NCI-H2171 treated with DMSO at 0.1 percent for 48 hours (cell line): ENCODE measurements around the gene PPP1R13B.
A peak's percentile ranks its signal among the peaks of the same experiment; 100 is the strongest.

Experiments used
- DNase-seq: peaks from one replicate; lab custom pipeline; 2025; lab: John Stamatoyannopoulos, UW

PPP1R13B gene

DNA sequence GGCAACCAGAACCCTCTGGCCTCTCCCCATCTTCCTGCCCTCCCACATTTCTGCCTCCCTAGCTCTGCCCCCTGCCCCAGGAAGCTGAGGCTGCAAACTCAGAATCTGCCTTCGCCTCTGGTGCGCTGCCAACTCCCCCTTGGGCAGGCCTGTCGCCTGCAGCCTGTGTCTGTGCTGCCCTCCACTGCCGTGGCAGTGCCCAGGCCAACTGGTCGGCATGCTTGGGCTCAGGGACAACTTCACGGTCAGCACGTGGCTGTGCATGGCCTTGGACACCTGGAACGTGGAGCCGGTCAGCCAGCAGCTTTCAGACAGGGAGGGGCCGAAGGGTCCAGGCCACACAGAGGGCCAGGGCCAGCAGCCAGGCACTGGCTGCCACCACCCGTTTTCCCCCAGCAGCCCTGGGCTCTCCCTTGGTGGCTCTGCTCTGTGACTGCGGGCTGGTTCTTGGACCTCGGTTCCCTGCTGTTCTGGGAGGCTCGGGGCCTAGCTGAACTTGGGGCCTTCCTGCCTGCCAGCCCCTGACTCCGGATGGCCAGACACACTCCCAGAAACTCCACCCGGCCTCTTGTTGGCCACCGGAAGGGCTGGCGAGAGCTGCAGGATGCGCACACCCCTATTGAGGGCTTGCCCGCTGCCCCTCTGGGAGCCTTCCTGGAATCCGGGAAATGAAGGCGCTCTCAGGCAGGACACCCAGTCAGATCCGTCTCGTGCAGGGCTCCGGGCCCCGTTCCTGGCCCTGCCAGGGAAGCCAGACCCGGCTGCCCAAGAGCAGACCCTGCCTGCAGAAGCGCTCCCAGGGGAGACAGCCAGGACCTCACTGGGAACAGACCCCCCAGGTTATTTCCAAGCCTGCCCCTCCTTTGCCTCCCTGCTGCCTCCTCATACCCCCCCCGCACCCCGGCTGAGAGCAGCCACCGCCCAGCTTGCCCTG lies 34.2 kb upstream of the PPP1R13B start:
- no peak for DNase-seq

DNA sequence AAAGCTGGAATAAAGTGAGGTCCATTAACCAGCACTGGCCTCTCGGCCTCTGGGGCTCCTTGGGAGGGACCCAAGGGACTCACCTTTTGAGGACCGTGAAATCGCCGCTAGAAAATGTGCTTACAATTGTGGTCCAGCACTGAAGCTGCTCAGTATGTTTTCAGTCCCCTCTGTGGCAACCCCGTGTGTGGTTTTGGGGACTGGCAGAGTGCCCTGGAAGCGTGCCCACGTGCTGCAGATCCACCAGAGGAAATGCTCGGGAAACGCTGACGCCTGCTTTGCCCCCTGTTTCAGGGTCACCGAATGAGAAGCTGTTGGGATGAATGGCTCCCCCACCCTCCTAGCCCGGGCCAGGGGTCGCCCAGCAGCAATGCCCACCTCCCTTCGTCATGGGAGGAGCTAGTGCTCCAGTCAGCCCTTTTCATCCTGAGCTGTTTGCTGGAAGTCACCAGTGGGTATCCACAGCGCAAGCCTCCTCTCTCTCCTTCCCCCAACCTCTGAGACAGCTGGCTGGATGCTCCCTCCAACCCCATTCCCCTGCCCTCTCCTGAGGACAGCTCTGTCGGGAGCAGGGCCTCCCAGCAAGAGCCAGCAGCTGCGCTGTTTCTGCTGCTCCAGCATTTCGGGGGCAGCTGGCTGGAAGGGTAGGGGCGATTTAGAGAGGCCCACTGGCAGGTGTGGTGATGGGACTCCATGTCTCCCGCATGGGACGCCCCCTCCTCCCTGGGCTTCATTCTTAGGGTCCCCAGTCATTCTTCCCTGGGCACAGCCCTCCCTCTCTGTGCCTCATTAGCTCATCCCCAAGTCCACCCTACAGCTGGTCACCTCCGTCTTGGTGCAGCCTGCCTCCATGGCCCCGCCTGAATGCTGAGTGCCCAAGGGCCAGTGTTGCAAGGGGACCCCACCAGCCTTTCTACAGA lies 33.2 kb upstream of the PPP1R13B start:
- peak; percentile 27 for DNase-seq

DNA sequence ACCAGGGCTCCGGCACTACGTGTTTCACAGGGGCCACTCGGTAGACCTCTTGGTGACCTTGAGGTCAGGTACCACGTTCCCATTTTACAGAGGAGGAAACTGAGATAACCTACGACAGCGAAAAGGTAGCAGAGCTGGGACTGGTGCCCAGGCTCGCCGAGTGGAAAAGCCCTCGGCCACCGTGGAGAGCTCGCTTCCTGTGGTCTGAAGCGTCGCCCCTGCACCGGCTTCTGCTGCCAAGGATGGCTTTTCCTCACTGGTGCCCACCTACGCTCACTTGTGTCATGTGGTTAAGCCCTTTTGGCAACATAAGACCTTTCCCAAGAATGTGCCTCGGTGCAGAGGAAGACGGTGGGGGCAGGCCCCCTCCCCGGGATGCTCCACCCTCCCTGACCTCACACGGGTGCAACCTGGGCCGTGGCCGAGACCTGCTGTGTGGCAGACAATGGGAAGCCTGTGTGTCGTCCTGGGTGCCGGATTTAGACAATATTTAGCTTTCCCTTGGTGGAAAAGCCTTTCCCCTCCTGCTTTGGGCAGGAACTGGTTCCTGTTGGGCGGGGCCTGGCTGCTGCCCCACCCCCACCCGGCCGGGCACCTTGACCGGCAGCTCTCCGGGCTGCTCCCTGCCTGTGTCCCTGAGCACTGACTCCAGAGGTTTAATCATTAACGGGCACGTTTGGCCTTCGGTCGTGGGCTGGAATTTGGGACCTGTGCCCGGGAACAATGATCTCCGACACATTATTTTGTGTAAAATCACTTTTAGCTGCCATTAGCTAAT lies 32.4 kb upstream of the PPP1R13B start:
- DNase-seq = no peak

DNA sequence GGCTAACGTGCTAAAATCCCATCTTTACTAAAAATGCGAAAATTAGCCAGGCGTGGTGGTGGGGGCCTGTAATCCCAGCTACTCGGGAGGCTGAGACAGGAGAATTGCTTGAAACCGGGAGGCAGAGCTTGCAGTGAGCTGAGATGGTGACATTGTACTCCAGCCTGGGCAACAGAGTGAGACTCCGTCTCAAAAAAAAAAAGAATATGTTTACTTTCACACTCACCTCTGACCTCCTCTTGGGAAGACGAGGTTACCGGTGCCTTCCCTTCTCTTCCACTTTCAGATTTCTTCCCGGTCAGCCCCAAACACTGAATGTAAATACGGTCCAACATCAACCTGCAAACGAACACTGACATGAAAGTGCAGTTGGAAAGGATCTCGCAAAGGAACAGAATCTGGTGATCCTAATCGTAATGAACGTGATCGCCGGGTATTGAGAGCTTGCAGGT lies 31.8 kb upstream of the PPP1R13B start:
- no peak for DNase-seq

DNA sequence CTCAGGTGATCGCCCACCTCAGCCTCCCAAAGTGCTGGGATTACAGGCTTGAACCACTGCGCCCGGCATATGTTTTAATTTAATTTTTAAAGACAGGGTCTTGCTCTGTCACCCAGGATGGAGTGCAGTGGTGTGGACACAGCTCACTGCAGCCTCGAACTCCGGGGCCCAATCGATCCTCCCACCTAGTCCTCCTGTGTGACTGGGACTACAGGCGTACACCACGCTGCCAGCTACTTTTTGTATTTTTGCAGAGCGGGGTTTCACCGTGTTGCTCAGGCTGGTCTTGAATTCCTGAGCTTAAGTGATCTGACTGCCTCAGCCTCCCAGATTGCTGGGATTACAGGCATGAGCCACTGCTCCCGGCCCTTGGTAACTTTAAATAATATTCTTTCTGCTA lies 30.8 kb upstream of the PPP1R13B start:
- no peak for DNase-seq

DNA sequence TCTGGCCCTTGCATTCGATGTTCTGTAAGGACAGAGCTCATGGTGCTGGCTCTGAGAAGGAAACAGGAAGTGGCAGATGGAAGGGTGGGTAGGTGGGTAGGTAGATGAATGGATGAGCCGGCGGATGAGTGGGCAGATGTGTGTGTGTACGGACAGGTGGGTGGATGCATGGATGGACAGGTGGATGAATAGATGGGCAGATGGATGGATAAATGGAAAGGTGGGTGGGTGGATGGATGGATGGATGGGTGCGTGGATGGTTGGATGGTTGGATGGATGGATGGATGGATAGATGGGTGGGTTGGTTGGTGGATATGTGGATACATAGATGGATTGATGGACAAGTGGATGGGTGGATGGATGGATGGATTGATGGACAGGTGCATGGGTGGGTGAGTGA lies 27.6 kb upstream of the PPP1R13B start:
- no peak for DNase-seq

DNA sequence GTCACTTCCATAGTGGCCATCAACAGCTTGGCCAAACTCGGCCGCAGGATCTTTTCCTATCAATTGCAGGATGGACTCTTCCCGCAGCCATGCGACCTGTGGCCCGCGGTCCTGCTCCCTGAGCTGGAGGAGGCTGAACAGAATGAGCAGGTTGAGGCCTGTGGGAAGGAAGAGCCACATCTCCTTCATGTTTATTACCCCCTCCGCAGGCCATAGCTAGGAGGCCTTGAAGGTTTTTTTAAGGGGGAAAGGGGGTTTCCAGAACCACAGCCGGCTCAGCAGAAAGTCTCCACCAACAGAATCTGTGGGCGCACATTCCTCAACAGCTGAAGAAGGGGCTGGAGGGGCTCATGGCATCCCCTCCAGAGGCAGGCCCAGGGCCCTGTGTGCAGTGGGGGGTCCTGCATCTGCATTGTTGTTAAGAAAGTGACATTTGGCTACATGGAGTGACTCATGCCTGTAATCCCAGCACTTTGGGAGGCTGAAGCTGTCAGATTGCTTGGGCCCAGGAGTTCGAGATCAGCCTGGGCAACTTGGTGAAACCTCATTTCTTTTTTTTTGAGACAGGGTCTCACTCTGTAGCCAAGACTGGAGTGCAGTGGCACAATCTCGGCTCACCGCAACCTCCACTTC lies 25.2 kb upstream of the PPP1R13B start:
- no peak for DNase-seq

DNA sequence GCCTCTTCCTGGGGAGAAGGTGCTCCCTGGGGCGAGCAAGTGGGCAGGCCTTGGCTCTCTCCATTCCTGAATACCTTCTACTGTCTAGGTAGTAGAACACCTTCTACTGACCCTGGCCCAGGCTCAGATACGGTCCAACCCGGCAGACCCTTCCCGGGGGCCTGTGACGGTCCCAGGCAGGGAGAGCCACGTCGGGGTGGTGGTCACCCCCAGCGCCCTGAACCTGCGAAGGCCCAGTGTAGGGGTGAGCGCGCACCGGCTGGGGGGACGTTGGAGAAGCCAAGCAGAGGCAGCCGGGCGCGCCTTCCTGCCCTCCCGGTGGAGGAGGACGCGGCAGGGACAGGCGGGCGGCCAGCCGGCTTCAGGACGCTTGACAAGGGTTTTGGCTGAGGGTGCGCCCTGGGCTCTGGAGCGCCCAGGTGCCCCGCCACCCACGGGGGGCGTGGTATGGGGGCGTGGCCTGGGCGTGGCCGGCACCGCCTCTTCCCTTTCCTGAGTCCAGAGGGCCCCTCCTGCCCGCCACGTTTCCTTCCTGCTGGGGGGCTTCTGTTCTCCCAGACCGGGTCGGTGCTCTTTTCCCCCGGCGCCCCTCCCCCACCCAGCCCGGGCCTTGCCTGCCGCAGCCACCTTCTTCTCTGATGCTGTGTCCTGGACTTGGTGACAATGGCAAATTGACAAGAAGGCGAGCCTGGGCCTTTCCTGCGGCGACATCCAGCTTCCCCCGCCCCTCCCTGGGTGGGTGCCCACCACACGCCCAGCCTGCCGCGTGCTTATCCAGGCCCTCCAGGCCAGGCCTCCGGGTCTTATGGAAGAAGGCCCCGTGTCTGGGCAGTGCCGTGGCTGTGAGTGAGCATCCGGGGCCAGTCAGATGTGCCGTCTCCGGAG lies 24.5 kb upstream of the PPP1R13B start:
- no peak for DNase-seq

DNA sequence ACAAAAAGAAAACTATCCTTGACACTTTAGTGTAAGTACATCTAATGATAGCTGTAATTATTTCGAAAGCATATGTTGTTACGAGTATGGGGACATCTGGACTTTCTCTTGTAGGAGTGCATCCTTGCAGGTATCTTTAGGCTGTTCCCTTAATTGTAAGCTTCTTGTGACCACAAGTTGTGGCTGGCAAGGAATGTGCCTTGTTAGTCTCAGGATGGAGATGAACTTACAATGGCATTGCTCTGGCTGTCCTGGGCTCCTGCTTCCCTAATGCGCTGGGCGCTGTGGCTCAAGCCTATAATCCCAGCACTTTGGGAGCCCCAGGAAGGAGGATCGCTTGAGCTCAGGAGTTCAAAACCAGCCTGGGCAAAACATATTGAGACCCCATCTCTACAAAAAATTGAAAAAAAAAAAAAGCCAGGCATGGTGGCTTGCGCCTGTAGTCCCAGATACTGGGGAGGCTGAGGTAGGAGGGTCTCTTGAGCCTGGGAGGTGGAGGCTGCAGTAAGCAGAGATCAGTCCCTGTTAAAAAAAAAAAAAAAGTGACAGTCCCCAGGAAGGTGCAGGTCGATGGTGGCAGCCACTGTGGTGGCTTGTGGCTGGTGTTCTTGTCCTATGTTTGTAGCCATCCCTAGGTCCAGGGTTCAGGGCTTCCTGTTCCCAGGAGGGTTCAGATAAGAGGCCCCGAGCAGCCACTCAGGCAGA lies 23.7 kb upstream of the PPP1R13B start:
- DNase-seq = peak; percentile 17

DNA sequence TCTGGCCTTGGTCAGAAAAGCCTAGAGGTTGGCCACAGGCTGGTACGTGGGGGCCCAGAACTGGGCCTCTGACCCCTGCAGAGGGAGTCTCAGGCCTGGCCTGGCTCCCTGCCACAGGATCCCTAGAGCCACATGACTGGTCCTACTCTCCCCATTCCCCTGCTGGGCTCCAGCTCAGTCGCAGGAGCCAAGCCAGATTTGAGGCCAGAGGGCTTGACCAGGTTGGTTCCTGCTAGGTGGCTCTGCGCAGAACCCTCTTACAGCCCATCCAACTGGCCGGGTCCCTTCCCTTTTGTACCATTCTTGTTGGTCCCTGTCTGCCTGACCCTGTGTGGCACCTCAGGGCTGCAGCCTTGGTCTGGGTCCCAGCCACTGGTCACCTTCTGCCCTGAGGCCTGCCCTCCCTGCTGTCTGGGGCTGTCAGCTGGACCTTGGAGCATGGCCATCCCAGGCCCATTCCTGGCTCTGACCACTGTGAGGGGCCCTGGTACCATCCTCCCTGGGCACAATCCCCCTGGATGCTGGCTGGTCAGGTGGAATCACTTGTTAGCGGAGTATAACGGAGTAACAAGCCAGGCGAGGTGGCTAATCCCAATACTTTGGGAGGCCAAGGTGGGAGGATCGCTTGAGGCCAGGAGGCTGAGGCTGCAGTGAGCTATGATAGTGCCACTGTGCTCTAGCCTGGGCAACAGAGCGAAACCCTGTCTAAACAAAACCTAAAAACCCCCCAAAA lies 22.9 kb upstream of the PPP1R13B start:
- DNase-seq = no peak

DNA sequence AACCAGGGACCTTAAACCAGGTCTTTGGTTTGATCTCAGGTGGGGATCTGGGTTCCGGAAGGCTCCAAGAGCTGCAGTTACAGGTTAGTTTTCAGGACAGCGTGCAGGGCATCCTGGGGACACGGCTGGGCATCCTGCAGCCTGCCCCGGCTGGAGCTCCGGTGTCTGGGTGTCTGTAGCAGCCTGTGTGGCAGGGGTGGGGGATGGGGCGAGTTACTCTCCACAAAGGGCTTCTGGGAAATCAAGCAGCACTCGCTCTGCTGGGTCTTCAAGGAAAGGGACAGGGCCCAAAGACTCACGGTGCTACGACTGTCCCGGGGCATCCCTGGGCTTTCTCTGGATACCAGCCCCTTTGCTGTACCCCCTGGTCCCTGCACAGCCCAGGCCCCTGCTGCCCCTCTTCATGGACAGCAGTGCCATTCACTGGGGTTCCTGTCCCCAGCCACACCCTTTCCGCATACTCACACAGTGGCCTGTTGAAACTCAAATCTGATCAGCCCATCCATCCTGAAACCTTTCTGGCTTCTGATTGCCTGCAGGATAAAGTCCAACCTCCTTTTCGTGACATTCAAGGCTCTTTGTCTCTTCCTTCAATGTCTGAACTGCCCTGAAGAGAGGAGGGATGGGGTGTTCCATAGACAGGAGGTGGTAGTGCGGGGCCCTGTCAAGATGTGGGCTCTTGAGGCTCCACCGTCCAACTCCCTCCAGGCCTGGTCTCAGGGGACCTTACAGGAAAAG lies 22.2 kb upstream of the PPP1R13B start:
- DNase-seq = no peak

DNA sequence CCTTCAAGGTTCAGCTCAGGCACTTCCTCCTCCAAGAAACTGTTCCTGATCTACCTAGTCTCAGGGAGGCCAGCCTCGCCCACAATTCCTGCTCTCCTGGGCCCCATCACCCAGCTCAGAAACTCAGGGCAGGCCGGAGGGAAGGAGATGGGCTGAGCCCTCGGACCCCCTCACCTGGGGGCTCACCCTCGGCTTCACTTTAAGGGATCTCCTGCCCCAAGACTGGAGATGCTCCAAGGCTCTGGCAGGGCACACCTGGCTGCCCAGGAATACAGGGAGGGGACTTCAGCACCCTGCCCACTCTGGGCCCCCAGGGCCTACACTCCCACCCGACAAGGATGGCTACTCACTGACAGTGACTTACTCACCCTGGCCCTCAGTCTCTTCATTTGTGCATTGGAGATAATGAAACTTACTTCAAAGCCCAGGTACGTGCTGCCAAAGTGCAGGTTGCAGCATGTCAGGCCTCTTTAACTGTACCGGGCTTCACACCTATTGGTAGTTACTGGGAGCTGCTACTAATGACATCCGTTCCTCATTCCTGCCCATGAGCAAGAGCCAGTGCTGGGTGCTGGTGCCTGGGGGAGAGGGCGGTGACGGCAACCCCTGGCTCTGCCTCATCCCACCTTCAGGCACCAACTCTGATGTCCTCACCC lies 21.0 kb upstream of the PPP1R13B start:
- peak; percentile 63 for DNase-seq

DNA sequence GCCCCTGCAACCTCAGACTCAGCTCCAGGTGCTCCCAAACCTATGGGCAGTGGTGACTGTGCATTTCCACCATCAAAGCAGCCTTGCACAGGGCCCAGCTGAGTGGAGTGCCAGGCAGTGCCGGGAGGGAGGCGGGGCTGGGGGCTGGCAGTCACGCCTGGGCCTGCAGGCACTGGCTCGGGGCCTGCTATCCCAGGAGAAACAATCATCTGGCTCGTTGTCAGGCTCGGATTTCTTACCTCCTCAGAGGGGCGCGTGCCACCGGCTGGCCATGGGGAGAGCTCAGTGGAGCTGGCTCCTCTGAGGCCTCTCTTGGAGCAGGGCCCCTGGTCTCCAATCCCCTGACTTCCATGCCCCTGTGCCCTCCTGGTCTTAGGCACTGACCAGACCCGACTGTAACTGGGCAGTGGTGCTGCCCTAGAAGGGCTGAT lies 20.2 kb upstream of the PPP1R13B start:
- DNase-seq = peak; percentile 96

DNA sequence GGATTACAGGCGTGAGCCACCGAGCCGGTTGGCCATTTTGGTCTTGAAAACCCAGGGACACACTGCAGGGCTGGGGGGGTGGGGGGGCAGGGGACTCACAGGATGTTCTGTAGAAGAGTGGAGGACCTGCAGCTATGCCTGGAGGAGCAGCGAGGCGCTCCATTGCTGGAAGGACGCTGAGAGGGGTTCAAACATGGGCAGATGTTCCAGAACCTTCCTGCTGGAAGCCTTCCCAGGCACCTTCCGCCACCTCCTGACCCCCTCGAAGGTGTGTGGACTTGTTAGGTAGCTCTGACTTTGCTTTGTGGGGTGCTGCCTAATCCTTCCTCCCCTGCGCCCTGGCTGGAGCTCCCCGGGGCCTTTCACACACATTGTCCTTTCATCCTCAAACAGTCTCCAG lies 19.6 kb upstream of the PPP1R13B start:
- DNase-seq = no peak

DNA sequence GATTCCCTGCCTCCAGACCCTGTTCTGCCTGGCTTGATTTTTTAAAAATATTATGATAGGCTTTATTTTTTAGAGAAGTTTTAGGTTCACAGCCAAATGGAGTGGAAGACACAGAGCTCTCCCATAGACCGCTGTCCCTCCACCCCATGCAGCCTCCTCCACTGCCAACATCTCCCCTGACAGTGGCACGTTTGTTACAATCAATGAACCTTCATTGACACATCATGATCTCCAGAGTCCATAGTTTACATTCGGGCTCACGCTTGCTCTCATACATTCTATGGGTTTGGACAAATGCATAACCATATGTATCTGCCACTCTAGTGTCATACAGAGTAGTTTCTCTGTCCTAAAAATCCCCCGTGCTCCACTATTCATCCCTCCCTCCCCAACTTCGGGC lies 15.9 kb upstream of the PPP1R13B start:
- no peak for DNase-seq

DNA sequence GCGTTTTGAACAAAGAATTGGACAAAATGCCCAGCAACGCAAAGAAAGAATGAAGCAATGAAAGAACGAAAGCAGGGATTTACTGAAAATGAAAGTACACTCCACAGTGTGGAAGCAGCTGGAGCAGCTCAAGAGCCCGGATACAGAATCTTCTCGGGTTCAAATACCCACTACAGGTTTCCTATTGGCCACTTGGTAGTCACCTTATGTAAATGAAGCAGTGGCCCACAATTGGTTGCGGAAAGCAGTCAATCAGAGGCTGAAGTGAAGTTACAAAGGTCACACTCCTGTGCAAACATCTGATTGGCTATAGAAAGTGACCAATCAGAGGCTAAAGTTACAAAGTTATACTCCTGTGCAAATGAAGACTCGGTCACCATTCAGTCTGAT lies 15.0 kb upstream of the PPP1R13B start:
- no peak for DNase-seq

DNA sequence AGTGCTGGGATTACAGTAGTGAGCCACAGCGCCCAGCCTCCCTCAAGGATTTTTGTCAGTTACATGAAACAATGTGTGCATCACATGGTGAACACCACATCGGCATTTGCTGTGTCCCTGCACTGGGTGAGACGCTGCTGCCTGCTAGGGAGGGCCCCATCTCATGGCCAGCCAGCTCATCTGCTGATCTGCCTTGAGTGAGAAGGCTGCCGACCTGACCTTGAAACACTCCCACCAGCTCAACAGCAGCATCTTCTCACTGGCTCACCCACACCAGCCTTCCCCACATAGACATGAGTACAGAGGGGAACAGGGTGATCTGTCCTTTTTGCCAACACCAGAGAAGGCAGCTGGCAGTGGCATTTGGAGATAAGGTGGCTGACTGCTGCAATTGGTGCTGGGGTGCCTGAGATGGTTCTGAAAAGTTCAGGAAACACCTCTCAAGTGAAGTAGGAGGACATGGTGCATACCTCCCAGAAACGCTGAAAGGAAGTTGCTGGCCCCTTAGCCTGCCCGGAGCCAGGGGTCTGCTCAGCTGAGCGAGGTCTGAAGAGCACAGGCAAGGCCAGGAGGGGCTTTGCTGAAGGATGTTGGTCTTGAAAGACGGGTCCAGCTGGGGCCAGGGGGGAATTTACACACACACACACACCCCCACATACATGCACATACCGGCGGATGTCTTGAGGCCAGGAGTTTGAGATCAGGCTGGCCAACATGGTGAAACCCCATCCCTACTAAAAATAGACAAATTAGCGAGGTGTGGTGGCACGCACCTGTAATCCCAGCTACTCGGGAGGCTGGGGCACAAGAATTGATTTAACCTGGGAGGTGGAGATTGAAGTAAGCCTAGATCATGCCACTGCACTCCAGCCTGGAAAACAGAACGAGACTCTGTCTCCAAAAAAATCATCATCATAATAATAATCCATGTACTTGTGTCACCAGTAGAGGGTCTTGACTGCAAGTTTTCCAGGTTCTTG lies 14.3 kb upstream of the PPP1R13B start:
- no peak for DNase-seq
